Measurements from ENCODE around the gene TLE7. TPM values are rescaled to one million over a fixed set of nuclear protein-coding genes. Genes with fewer than 3 reads are reported as not detected.

Gene TLE7
- total and polyA plus RNA-seq, 2 of the 8 experiments (the other 6 are each of a cell fraction or from before 2014, with no cell fraction given), result 0.03 TPM; not detected in 1

GRCh38 chr16:71431991-71432390, 9.9 kb downstream of the TLE7 start:
- Histone ChIP-seq H4K91ac (replicated peaks; ENCODE audit: insufficient read length, low read length) (no peak overlapping the region), H3K14ac (ENCODE audit: insufficient read length) (no peak overlapping the region), H3K23me2 (ENCODE audit: low read depth, low read length) (no peaks in the 10 kb centered on the region), H3K27me3 (replicated peaks in 1 of 4; ENCODE audit: control insufficient read depth in 3 of 4, extremely low read depth in 1 of 4, insufficient read depth in 3 of 4, low read length in 3 of 4) (0 out of 7 replicates have a peak, but pooled peaks cover 0 to 3% (median 0%) of the 10 kb centered on the region in 4 experiments), H2BK15ac (ENCODE audit: low read length) (no peak overlapping the region), H4K5ac (ENCODE audit: insufficient read length, low read depth, low read length) (no peak overlapping the region), H3K4me2 (ENCODE audit: insufficient read depth in 1 of 2, low read depth in 2 of 2, low read length in 2 of 2) (no peak overlapping the region), H3K56ac (replicated peaks; ENCODE audit: insufficient read length, low read depth, low read length) (no peak overlapping the region), H3K4me3 (ENCODE audit: extremely low read depth in 1 of 4, insufficient read depth in 2 of 4, low read depth in 3 of 4, low read length in 4 of 4) (no peak overlapping the region), H2BK20ac (ENCODE audit: low read length) (no peak overlapping the region), H2BK5ac (ENCODE audit: low read depth, low read length) (no peak overlapping the region), H3K36me3 (ENCODE audit: control insufficient read depth in 2 of 4, insufficient read depth in 4 of 4, low read length in 3 of 4) (no peaks in the 10 kb centered on the region; a peak in 2 of 8 replicates), H3K23ac (ENCODE audit: insufficient read length) (no peak overlapping the region), H3K9me3 (ENCODE audit: insufficient read depth in 2 of 2, low read depth in 1 of 2, low read length in 1 of 2) (no peaks in the 10 kb centered on the region), H4K8ac (ENCODE audit: extremely low read depth, insufficient read depth, low read length) (no peak overlapping the region; the same call in 1 of the 2 replicates), H3K79me2 (ENCODE audit: control insufficient read depth in 1 of 2, insufficient read depth in 2 of 2, low read length in 2 of 2) (no peaks in the 10 kb centered on the region), H3K18ac (ENCODE audit: extremely low read depth, low read length) (no peak overlapping the region), H3K4me1 (replicated peaks in 1 of 4; ENCODE audit: control insufficient read depth in 3 of 4, insufficient read depth in 4 of 4, low read length in 3 of 4) (peaks cover 0 to 3% (median 0%) of the 10 kb centered on the region in 4 experiments; a peak in 1 of 7 replicates), H4K20me1 (replicated peaks in 1 of 2; ENCODE audit: control insufficient read depth in 1 of 2, insufficient read depth in 2 of 2, low read length in 2 of 2) (no peaks in the 10 kb centered on the region), H3K79me1 (ENCODE audit: low read depth, low read length) (no peaks in the 10 kb centered on the region), H2AK5ac (ENCODE audit: low read depth, low read length) (no peak overlapping the region), H3K4ac (replicated peaks; ENCODE audit: insufficient read length, low read depth, low read length) (no peak overlapping the region), H2BK12ac (ENCODE audit: low read depth, low read length) (no peak overlapping the region), H3K27ac (ENCODE audit: low read depth, low read length) (no peak overlapping the region), H3K9ac (replicated peaks in 1 of 4; ENCODE audit: extremely low read depth in 1 of 4, low read depth in 3 of 4, low read length in 3 of 4) (no peak overlapping the region), H2AFZ (ENCODE audit: low read length) (no peak overlapping the region), H2BK120ac (replicated peaks; ENCODE audit: low read depth, low read length) (no peak overlapping the region)
- ChIA-PET CTCF (ENCODE audit: partially characterized antibody) (interaction anchor here (1.8 to 5.9 kb wide), 4 partner anchors 9 to 179 kb away, joined by 8 to 32 read pairs (median 14); no protein-coding TSS in a partner anchor), POLR2A (ENCODE audit: partially characterized antibody) (interaction anchor here (0.6 kb wide), 1 partner anchor 99 kb away, joined by 3 read pairs; no protein-coding TSS in a partner anchor)
- no peak for DNase-seq (ENCODE audit: low read depth in 1 of 2, low spot score in 2 of 2)
- WGBS, 2 experiments (ENCODE audit: extremely low coverage in 1 of 2, insufficient coverage in 1 of 2, insufficient read length in 1 of 2, insufficient replicate concordance in 2 of 2, low coverage in 1 of 2, low lambda C conversion rate in 2 of 2, missing lambda C conversion rate in 1 of 2), result 94% methylated on average over 9 of the region's 9 CpGs; no CpG with 5 or more reads in 1 of the 2 experiments
- no peak for FAIRE-seq
- TF ChIP-seq POLR2AphosphoS5 (IDR thresholded peaks at IDR 0.05; ENCODE audit: low read depth, low read length) (no peak), NRF1 (IDR thresholded peaks at IDR 0.05; ENCODE audit: low read depth, low read length) (no peak), SAP30 (IDR thresholded peaks at IDR 0.05; ENCODE audit: insufficient read depth, insufficient replicate concordance, low read length) (no peak), SUZ12 (IDR thresholded peaks at IDR 0.05; ENCODE audit: low read length) (no peak), CHD2 (IDR thresholded peaks at IDR 0.05; ENCODE audit: low read length) (no peak), RNF2 (IDR thresholded peaks at IDR 0.05; ENCODE audit: borderline replicate concordance, low read depth, low read length, missing control alignments, poor library complexity, severe bottlenecking) (no peak), SIX5 (IDR thresholded peaks at IDR 0.05; ENCODE audit: low read depth, low read length) (no peak), CHD1 (IDR thresholded peaks at IDR 0.05; ENCODE audit: low read depth, low read length) (no peak), SP1 (IDR thresholded peaks at IDR 0.05; ENCODE audit: low read depth, low read length) (no peak), POLR2A (IDR thresholded peaks at IDR 0.05; ENCODE audit: control extremely low read depth in 1 of 2, low read depth in 2 of 2, low read length in 2 of 2) (no peak), TEAD4 (IDR thresholded peaks at IDR 0.05; ENCODE audit: low read depth, low read length) (no peak), EP300 (IDR thresholded peaks at IDR 0.05; ENCODE audit: borderline replicate concordance in 1 of 2, low read depth in 2 of 2, low read length in 2 of 2) (no peak), RXRA (IDR thresholded peaks at IDR 0.05; ENCODE audit: insufficient read depth, low read depth, low read length) (no peak), HDAC6 (IDR thresholded peaks at IDR 0.05; ENCODE audit: low read depth, low read length) (no peak), KDM5A (IDR thresholded peaks at IDR 0.05; ENCODE audit: low read length) (no peak)
